Activated effector memory CD4-positive, alpha-beta T cell treated with anti-CD3 and anti-CD28 coated beads, Interleukin-2, amount 50 U/mL, for 16 hours (primary cell): ENCODE results near the gene RBMY1A1.
"Not testable (repeated sequence)": the region's sequence is repeated elsewhere in the genome, so short reads cannot be mapped to it uniquely, and the experiment has no call there.

ENCODE experiments used
- DNase-seq: peaks from one replicate; pipeline ENCODE4 v3.0.0-alpha.2; 2020

The RBMY1A1 gene

GRCh38 chrY:21534579-21534978 lies at the start of gene RBMY1A1:
RBMY1A1 (plus strand) TSS chrY:21534879; CDS start chrY:21536892, 2,013 bp downstream.
- DNase-seq: not testable (repeated sequence)

- DNase-seq: not testable (repeated sequence)
These were observed 23.6 kb upstream of the RBMY1A1 start, which contains the start of gene RBMY1B for GRCh38 chrY:21511038-21511437. RBMY1B (plus strand) TSS chrY:21511338; CDS start chrY:21513351, 2,013 bp downstream.

GRCh38 chrY:21559316-21559984 lies 24.8 kb downstream of the RBMY1A1 start:
- DNase-seq: not testable (repeated sequence)

GRCh38 chrY:21585449-21585848 lies 50.8 kb downstream of the RBMY1A1 start:
- no peak for DNase-seq

DNA sequence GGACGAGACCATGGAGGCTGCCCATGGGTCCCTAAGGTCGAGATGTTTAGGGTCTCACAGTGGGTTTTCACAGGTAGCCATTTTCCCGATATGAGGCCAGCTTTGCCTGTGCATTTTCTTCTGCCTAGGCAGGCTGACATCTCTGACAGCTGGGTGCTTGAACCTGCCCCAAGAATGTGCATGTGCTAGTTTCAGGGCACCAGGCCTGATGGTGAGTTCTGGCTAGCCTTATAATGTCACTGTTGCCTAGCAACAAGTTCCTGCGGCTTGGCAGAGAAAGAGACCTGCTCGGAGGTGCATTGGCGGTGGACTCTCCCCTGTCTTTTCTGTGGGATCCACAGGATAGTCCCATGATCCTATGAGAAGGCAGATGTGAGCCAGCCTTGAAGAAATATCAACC lies 51.8 kb downstream of the RBMY1A1 start:
- DNase-seq: not testable (repeated sequence)

DNA sequence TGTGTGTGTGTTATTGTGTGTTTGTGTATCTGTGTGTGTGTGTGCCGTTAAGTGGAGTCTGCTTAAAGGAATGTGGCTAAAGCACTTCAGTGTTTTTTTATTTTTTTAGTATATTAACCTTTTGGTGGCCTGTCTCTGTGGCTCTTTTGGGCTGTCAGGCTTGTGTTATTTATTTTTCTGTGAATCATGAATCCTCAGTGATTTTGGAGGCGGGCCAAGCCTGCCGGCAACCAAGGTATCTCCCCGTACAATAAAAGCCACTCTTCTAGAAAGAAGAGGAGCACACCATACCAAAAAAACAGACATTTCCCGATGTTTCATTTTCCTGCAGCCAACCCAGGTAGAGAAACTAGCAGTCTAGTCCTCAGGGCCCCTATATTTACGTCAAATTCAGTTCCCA lies 57.4 kb downstream of the RBMY1A1 start:
- DNase-seq: no peak

DNA sequence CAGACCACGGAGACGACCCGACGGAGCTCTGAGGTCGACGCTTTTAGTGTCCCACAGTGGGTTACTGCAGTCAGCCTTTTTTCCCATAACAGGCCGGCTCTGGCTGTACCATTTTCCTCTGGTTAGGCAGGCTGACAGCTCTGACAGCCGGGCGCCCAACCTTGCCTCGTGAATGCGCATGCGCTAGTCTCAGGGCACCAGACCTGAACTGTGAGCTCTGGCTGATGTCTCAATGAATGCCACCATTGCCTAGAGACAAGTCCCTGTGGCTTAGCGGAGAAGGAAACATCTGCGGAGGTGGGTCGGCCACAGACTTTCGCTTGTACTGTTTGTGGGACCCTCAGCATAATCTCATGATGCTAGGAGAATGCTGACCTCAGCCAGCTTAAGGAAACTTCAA lies 61.6 kb downstream of the RBMY1A1 start:
- not testable (repeated sequence) for DNase-seq
